ENCODE measurements around the gene LACTB.
A peak's percentile ranks its signal among the peaks of the same experiment; 100 is the strongest.

LACTB gene

GRCh38 chr15:63135281-63135680 is 13.6 kb downstream of the LACTB start:
- H3K27me3 Mint-ChIP-seq: no peaks in the 10 kb centered on the region
- H3K4me1 Mint-ChIP-seq: peaks cover 6% of the 10 kb centered on the region
- no peaks in the 10 kb centered on the region for H3K9me3 Mint-ChIP-seq
- no peak overlapping the region for H3K27ac Mint-ChIP-seq
- H3K4me3 Mint-ChIP-seq: no peak overlapping the region
- no peak for ATAC-seq
- H3K36me3 Mint-ChIP-seq: peaks cover 16% of the 10 kb centered on the region

DNA sequence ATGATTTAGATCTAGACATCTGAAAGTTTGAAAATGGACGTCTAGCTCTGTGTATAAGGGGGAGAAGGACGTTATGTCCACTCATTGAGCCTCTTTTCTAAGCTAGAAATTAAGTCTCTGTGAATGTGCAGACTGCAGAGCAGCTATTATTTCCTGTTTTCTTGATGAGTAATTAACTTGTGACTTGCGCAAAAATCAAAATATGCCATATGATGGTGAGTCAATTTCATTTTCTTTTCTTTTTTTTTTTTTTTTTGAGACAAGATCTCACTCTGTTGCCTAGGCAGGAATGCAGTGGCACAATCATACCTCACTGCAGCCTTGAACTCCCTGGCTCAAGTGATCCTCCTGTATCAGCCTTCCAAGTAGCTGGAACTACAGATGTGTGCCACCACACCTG is 14.1 kb downstream of the LACTB start:
- Mint-ChIP-seq H3K36me3 (peaks cover 21% of the 10 kb centered on the region), H3K4me1 (peaks cover 6% of the 10 kb centered on the region), H3K27ac (peak overlapping the region; percentile 35), H3K4me3 (no peak overlapping the region), H3K9me3 (no peaks in the 10 kb centered on the region), H3K27me3 (no peaks in the 10 kb centered on the region)
- ATAC-seq: no peak

DNA sequence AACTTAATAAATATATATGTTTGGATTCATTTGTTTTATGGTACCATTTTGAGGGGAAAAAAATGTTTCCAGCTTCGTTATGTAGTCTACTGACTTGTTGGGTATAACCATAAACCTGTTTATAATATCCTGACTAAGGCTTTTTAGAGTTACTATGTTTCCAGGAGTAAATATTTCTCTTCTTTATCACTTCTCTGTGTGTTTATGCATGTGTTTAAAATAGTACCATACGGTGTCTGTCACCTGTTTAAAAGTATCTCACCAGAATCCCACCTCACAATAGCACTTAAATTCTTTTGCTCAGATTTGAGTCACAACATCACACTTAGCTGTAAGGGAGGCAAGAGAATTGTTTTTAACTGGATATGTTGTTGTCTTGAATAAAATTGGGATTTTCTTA is 15.1 kb downstream of the LACTB start:
- peaks cover 6% of the 10 kb centered on the region for H3K4me1 Mint-ChIP-seq
- H3K36me3 Mint-ChIP-seq: peaks cover 28% of the 10 kb centered on the region
- no peaks in the 10 kb centered on the region for H3K27me3 Mint-ChIP-seq
- no peaks in the 10 kb centered on the region for H3K9me3 Mint-ChIP-seq
- ATAC-seq: no peak
- H3K4me3 Mint-ChIP-seq: no peak overlapping the region
- no peak overlapping the region for H3K27ac Mint-ChIP-seq

GRCh38 chr15:63140936-63141335 is 19.3 kb downstream of the LACTB start:
- no peak for ATAC-seq
- Mint-ChIP-seq H3K9me3 (peaks cover 5% of the 10 kb centered on the region), H3K36me3 (peaks cover 46% of the 10 kb centered on the region), H3K4me1 (peaks cover 6% of the 10 kb centered on the region), H3K4me3 (no peak overlapping the region), H3K27ac (no peak overlapping the region), H3K27me3 (no peaks in the 10 kb centered on the region)

- H3K9me3 Mint-ChIP-seq: peaks cover 5% of the 10 kb centered on the region
- ATAC-seq: no peak
- H3K4me3 Mint-ChIP-seq: no peak overlapping the region
- no peaks in the 10 kb centered on the region for H3K27me3 Mint-ChIP-seq
- no peak overlapping the region for H3K27ac Mint-ChIP-seq
- H3K4me1 Mint-ChIP-seq: no peaks in the 10 kb centered on the region
- H3K36me3 Mint-ChIP-seq: peaks cover 48% of the 10 kb centered on the region
Observed at GRCh38 chr15:63145426-63145825, 23.8 kb downstream of the LACTB start.

DNA sequence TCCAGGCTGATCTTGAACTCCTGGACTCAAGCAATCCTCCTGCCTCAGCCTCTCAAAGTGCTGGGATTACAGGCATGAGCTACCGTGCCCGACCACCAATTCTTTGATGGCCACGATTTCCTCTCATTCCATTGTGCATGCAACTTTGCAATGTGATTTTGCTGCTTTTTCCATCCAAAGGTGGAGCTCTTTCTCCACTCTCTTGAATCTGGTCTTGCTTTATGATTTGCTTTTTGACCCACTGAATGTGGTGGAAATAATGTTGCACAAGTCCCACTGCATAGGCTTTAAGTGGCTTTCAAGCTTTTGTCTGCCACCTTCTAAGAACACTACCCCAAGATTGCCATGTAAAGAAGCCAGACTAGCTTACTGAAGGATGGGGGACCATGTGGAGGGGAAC is 25.0 kb downstream of the LACTB start:
- Mint-ChIP-seq H3K4me3 (no peak overlapping the region), H3K36me3 (peaks cover 37% of the 10 kb centered on the region), H3K4me1 (no peaks in the 10 kb centered on the region), H3K9me3 (peaks cover 5% of the 10 kb centered on the region), H3K27ac (no peak overlapping the region), H3K27me3 (no peaks in the 10 kb centered on the region)
- no peak for ATAC-seq

GRCh38 chr15:63151665-63152064 is 30.0 kb downstream of the LACTB start:
- Mint-ChIP-seq H3K9me3 (no peaks in the 10 kb centered on the region), H3K4me3 (no peak overlapping the region), H3K4me1 (peaks cover 5% of the 10 kb centered on the region), H3K27ac (no peak overlapping the region), H3K27me3 (no peaks in the 10 kb centered on the region), H3K36me3 (peaks cover 11% of the 10 kb centered on the region)
- ATAC-seq: no peak

GRCh38 chr15:63155486-63155885 is 33.8 kb downstream of the LACTB start:
- no peaks in the 10 kb centered on the region for H3K27me3 Mint-ChIP-seq
- H3K4me3 Mint-ChIP-seq: peak overlapping the region; percentile 99
- peaks cover 6% of the 10 kb centered on the region for H3K36me3 Mint-ChIP-seq
- peaks cover 11% of the 10 kb centered on the region for H3K4me1 Mint-ChIP-seq
- no peak for ATAC-seq
- H3K9me3 Mint-ChIP-seq: no peaks in the 10 kb centered on the region
- H3K27ac Mint-ChIP-seq: no peak overlapping the region

DNA sequence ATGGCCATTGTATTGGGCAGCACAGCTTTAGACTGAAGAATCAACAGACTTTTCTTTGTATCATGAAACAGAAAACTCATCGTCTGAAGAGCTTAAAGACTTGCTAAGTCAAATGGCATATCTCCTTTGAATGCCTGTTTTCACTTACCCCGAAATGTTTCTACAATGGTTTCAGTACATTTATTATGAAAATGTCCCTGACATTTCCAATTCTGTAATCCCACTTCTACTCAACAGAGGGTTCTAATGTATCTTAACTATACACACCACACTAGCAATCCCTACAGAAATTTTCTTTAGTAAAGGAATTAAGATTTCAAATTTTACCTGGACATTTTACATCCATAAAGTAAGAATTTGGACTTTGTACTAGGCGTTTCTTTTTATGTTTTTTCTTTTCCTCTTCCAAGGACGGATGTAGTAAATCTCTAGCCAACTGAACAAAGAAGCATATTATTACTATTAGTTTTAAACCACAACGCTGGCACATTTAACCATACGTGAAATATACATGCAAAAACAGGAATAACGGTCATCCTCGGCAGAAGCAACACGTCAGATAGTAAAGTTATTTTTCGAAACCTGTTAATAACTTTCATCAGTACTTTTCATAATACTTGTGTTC is 34.5 kb downstream of the LACTB start:
- Mint-ChIP-seq H3K9me3 (no peaks in the 10 kb centered on the region), H3K27ac (peak overlapping the region; percentile 98), H3K27me3 (no peaks in the 10 kb centered on the region), H3K4me1 (peaks cover 13% of the 10 kb centered on the region), H3K36me3 (peaks cover 6% of the 10 kb centered on the region), H3K4me3 (peak overlapping the region; percentile 99)
- ATAC-seq: no peak

GRCh38 chr15:63156755-63157117 is 35.1 kb downstream of the LACTB start:
- no peak for ATAC-seq
- Mint-ChIP-seq H3K27ac (peak overlapping the region; percentile 98), H3K4me3 (peak overlapping the region; percentile 99), H3K9me3 (no peaks in the 10 kb centered on the region), H3K36me3 (peaks cover 6% of the 10 kb centered on the region), H3K27me3 (no peaks in the 10 kb centered on the region), H3K4me1 (peaks cover 16% of the 10 kb centered on the region)

DNA sequence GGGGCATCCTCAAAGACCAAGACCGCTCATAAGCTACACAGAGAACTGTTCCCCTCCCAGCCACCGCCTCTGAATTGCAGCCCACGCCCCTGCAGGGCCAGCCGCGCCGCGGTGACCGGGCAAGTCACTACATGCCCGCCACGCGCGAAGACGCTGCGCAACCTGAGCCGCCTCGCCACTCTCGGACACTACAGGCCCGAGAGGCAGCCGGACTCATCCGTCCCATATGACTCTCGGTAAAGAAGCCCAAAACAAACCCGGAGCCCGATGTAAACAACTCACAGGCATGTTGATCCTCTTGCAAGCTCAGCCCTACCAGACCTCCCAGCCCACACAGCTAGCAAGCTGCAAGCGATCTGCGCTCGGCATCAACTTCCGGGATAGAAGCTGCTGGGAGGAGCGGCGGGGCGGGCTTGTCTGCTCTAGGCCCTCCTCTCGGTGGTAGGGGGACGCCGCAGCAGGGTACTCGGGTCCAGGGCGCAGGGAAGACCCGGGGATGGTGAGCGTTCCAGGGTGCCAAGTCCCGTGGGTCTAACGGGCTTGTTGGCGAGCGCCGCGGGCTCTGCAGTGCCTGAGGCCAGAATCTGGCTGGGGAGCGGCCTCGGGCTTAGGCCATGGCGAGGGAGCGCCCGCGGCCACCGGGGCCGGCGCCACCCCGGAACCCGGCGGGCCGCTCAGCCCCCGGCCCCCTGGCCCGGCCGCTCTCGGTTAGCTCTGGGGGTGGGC is 35.6 kb downstream of the LACTB start, which contains the start of gene RPS27L:
Gene RPS27L, minus strand, starts transcription at position 360 of the 726 bp plus-strand sequence. Its CDS starts 72 bp downstream, at position 288.
- no peaks in the 10 kb centered on the region for H3K9me3 Mint-ChIP-seq
- H3K36me3 Mint-ChIP-seq: peaks cover 6% of the 10 kb centered on the region
- H3K27me3 Mint-ChIP-seq: no peaks in the 10 kb centered on the region
- peak; percentile 98 for ATAC-seq
- peak within 1 kb of the TSS; percentile 98 for H3K27ac Mint-ChIP-seq
- peak within 1 kb of the TSS; percentile 99 for H3K4me3 Mint-ChIP-seq
- H3K4me1 Mint-ChIP-seq: peaks cover 16% of the 10 kb centered on the region

GRCh38 chr15:63157891-63158431 is 36.3 kb downstream of the LACTB start:
- peak overlapping the region; percentile 99 for H3K4me3 Mint-ChIP-seq
- H3K4me1 Mint-ChIP-seq: peaks cover 20% of the 10 kb centered on the region
- H3K27me3 Mint-ChIP-seq: no peaks in the 10 kb centered on the region
- no peaks in the 10 kb centered on the region for H3K9me3 Mint-ChIP-seq
- peak overlapping the region; percentile 98 for H3K27ac Mint-ChIP-seq
- peak; percentile 63 for ATAC-seq
- H3K36me3 Mint-ChIP-seq: peaks cover 6% of the 10 kb centered on the region

DNA sequence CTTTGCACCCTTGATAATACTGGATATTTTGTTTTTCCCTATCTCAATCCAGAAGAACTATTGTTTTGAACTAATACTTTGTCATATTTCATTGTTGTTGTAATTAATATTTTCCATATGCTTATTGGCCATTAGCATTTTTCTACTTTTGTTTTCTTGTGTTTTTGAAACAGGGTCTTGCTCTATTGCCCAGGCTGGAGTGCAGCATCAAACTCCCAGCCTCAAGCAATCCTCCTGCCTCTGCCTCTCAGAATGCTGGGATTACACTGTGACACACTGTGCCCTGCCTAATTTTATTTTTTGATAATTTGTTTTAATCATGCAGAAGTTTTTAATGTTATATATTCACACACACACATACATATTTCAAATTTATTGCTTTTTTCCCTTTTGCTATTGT is 39.0 kb downstream of the LACTB start:
- Mint-ChIP-seq H3K27me3 (no peaks in the 10 kb centered on the region), H3K4me1 (peaks cover 24% of the 10 kb centered on the region), H3K9me3 (no peaks in the 10 kb centered on the region), H3K4me3 (no peak overlapping the region), H3K36me3 (peaks cover 6% of the 10 kb centered on the region), H3K27ac (no peak overlapping the region)
- no peak for ATAC-seq

GRCh38 chr15:63163217-63163616 is 41.6 kb downstream of the LACTB start:
- peak overlapping the region; percentile 48 for H3K27ac Mint-ChIP-seq
- no peak overlapping the region for H3K4me3 Mint-ChIP-seq
- H3K27me3 Mint-ChIP-seq: no peaks in the 10 kb centered on the region
- peaks cover 6% of the 10 kb centered on the region for H3K36me3 Mint-ChIP-seq
- no peaks in the 10 kb centered on the region for H3K9me3 Mint-ChIP-seq
- peaks cover 19% of the 10 kb centered on the region for H3K4me1 Mint-ChIP-seq
- ATAC-seq: no peak

DNA sequence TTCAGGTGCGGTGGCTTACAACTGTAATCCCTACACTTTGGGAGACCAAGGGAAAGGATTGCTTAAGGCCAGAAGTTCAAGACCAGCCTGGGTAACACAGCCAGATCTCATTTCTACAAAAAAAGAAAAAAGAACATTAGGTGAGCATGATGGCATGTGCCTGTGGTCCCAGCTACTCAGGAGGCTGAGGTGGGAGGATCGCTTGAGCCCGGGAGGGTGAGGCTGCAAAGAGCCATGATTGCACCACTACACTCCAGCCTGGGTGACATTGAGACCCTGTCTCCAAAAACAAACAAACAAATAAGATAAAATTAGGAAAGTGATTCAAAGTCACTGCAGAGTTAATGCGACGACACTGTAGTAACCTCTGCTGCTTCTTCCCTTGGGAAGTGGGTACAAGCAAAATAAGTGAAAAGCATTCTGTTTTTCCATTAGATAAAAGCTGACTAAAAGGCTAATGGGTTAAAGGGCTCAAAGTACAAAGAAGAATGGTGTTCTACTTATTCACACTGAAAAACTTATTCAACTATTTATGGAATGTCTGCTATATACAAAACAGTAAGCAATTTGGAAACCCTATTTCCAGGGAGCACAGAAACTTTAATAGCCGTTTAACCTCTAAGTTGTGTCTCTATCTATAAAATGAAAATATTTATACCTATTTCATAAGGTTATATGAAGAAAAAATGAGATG is 43.7 kb downstream of the LACTB start:
- peaks cover 14% of the 10 kb centered on the region for H3K4me1 Mint-ChIP-seq
- H3K36me3 Mint-ChIP-seq: no peaks in the 10 kb centered on the region
- no peak overlapping the region for H3K4me3 Mint-ChIP-seq
- H3K27ac Mint-ChIP-seq: no peak overlapping the region
- H3K27me3 Mint-ChIP-seq: no peaks in the 10 kb centered on the region
- ATAC-seq: no peak
- no peaks in the 10 kb centered on the region for H3K9me3 Mint-ChIP-seq
